Ovary (tissue), 9 donors: ENCODE measurements around the gene PDSS1. TPM values are rescaled to one million over a fixed set of nuclear protein-coding genes. Genes with fewer than 3 reads are reported as not detected.

Experiments used
- DNase-seq, 5 donors: peaks; one replicate each; pipeline ENCODE4 v3.0.0-alpha.2; 2019 to 2020
- H3K27ac ChIP-seq, 2 donors: fragments of 200-600 bp; one replicate each; pipeline versions ENCODE4 v1.5.1 to v1.8.0; 2019 to 2022
- H3K27me3 ChIP-seq: fragments of 200-600 bp; one replicate; pipeline ENCODE4 v1.8.0; 2022
- H3K36me3 ChIP-seq: fragments of 200-600 bp; sonication (generic); one replicate; pipeline ENCODE4 v1.5.1; 2019
- H3K4me1 ChIP-seq: one replicate; pipeline ENCODE4 v1.8.1; 2013; ENCODE audit warnings: mild to moderate bottlenecking, moderate library complexity; ENCODE audit not compliant: insufficient read depth
- H3K4me3 ChIP-seq: fragments of 200-600 bp; sonication (generic); one replicate; pipeline ENCODE4 v1.5.1; 2017
- H3K9me3 ChIP-seq, 2 donors: fragments of 200-600 bp in 1 of 2; sonication (generic) in 1 of 2; one replicate each; pipeline versions ENCODE4 v1.5.1 to v1.8.1; 2013 to 2019; ENCODE audit warnings: mild to moderate bottlenecking in 1 of 2, moderate library complexity in 1 of 2
- EP300 ChIP-seq: sonication (generic); formaldehyde crosslinking; IDR thresholded peaks from one replicate; pipeline ENCODE4 v1.6.1; 2017; ENCODE audit warnings: antibody characterized with exemption
- POLR2A ChIP-seq: fragments of 450-650 bp; IDR thresholded peaks from one replicate; pipeline ENCODE4 v1.6.1; 2017; ENCODE audit warnings: antibody characterized with exemption, mild to moderate bottlenecking, moderate library complexity
- WGBS, 3 donors: extraction: QIAGEN DNeasy Blood & Tissue Kit in 1 of 3; methylation state at CpG; one replicate each; pipeline versions ENCODE4 v1.1.5 to v1.1.7; 2013 to 2017; 5-methylcytosine and 5-hydroxymethylcytosine counted together
- intact Hi-C, 4 donors: fragments of 100-400 bp; cut with DNase I; formaldehyde crosslinking; loops; one replicate each; pipeline versions ENCODE4 v1.11.0 to v1.15.1; 2022 to 2023
- polyA plus RNA-seq, 2 donors: library from polyadenylated mRNA; stranded (reverse); fragments of 200-250 nt in 1 of 2; fragments of 350-450 nt in 1 of 2; fragmentation: Illumina TruSeq in 1 of 2; extraction: RNeasy Lipid Tissue Mini Kit (QIAGEN cat#74804) in 1 of 2; gene quantifications; one replicate each; pipeline ENCODE4 v1.2.3, GENCODE V29; 2013 to 2014
- total RNA-seq, 7 donors: library from RNA; depleted of rRNA in 2 of 7; stranded (reverse); fragments of >200 nt in 2 of 7; fragmentation: NEBNext Ultra II Directional in 3 of 7; extraction: Animal tissue kit (Norgen Biotek cat#: 25700) in 3 of 7; gene quantifications; one replicate each; pipeline versions ENCODE4 v1.1.0 to v1.2.4, GENCODE V29; 2016 to 2023
- TF ChIP-seq, protein P1 (sequence below), 3 donors: fragments of 450-650 bp in 2 of 3; fragments of 200-600 bp in 1 of 3; IDR thresholded peaks; one replicate each; pipeline versions ENCODE4 v1.5.1 to v1.8.0; 2016 to 2022; ENCODE audit warnings: antibody characterized with exemption in 3 of 3, mild to moderate bottlenecking in 1 of 3
- donor health status: DM: no; HTN: no; CAD: no; lungs with moderate emphysema.
- donor health status: DM: no; HTN: no; CAD: no.
- donor health status: Bipolar disorder and iron deficiency.
- donor health status: DM: yes; HTN: yes; CAD: no.
- donor health status: DM: no; HTN: no; CAD: no.
- donor health status: DM: yes; HTN: yes; CAD: no.

PDSS1 gene
- total and polyA plus RNA-seq, 9 donors, result 2.7 to 7.1 (median 3.9) TPM

DNA sequence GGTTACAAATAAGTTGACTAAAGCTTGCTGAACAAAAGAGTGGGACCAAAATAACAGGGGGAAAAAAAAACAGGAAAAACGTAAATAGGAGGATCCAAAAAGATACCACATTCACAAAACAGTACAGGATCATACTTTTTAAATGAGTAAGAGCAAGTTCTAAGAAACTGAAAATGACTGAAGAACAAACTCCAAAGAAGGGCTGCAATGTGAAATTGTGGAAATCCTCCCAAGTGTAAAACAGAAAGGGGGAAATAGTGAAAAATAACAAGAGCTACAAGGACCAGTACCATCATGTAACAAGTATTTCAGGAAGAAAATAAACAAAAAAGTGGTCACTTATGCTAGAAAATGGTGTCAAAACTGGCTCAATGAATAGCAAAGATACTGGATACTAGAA lies 46.3 kb downstream of the PDSS1 start:
- WGBS, 3 donors, result 53 to 68% (median 53%) methylated on average over 1 of the region's 1 CpG
- DNase-seq, result no peak
- H3K27ac ChIP-seq, result no peak overlapping the region
- H3K4me3 ChIP-seq, result no peak overlapping the region
- TF ChIP-seq, protein P1, sequence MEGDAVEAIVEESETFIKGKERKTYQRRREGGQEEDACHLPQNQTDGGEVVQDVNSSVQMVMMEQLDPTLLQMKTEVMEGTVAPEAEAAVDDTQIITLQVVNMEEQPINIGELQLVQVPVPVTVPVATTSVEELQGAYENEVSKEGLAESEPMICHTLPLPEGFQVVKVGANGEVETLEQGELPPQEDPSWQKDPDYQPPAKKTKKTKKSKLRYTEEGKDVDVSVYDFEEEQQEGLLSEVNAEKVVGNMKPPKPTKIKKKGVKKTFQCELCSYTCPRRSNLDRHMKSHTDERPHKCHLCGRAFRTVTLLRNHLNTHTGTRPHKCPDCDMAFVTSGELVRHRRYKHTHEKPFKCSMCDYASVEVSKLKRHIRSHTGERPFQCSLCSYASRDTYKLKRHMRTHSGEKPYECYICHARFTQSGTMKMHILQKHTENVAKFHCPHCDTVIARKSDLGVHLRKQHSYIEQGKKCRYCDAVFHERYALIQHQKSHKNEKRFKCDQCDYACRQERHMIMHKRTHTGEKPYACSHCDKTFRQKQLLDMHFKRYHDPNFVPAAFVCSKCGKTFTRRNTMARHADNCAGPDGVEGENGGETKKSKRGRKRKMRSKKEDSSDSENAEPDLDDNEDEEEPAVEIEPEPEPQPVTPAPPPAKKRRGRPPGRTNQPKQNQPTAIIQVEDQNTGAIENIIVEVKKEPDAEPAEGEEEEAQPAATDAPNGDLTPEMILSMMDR (IDR thresholded peaks at IDR 0.05), result no peak
- no peak for TF ChIP-seq EP300
- no peak for TF ChIP-seq POLR2A
- H3K36me3 ChIP-seq, result no peaks in the 10 kb centered on the region
- no peaks in the 10 kb centered on the region for H3K9me3 ChIP-seq
- H3K27me3 ChIP-seq, result no peaks in the 10 kb centered on the region
- H3K4me1 ChIP-seq, result no peaks in the 10 kb centered on the region
- intact Hi-C loops, result no loop called here

DNA sequence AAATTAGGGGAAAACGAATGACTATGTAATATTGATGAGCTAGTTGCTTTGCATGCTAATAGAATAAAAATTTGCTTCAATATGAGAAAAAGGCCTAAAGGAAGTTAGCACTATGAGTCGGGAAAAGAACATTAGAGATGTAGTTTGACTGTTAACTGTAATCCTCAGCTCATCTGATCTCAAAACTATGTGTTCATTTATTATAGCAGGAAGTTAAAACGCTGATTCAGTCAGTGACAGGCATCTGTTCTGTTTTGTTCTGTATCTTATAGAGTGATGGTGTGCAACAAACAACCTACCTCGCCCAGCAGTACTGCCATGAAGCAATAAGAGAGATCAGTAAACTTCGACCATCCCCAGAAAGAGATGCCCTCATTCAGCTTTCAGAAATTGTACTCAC lies 48.6 kb downstream of the PDSS1 start:
- H3K36me3 ChIP-seq, result no peaks in the 10 kb centered on the region

DNA sequence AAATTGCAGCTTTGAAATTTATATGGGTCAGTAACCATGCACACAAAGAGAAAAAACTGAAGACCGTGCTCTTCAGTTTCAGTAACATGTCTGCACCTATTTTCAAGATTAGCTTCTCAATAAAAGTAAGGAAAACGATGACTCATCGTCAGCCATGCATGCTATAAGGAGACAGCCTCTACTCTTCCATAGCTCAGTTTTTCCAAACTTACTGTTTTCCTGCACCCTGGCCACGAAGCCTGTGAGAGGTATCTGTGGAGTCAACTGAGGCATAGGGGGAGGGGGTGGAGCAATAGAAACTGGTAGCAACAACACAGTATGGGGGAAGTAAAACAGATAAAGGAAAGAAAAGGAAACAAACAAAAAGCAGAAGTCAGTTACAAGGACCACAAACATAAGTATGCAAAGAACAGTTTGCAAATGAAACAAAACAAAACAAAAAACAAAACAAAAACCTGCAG lies 58.0 kb downstream of the PDSS1 start:
- no peak for DNase-seq
- Histone ChIP-seq H3K36me3 (no peaks in the 10 kb centered on the region), H3K4me3 (no peak overlapping the region), H3K27ac (no peak overlapping the region), H3K9me3 (no peaks in the 10 kb centered on the region), H3K4me1 (no peaks in the 10 kb centered on the region), H3K27me3 (no peaks in the 10 kb centered on the region)
- TF ChIP-seq POLR2A (no peak), EP300 (no peak)
- TF ChIP-seq, protein P1 (IDR thresholded peaks at IDR 0.05), result no peak
- 78 to 79% (median 78%) methylated on average over 4 of the region's 4 CpGs for WGBS, 3 donors
- intact Hi-C loops, result no loop called here

More for the DNA sequence above, 48.6 kb downstream of the PDSS1 start:
- Histone ChIP-seq H3K4me1 (no peaks in the 10 kb centered on the region), H3K27me3 (no peaks in the 10 kb centered on the region), H3K9me3 (no peaks in the 10 kb centered on the region), H3K4me3 (no peak overlapping the region), H3K27ac (no peak overlapping the region)
- intact Hi-C loops, result no loop called here
- no peak for DNase-seq
- no peak for TF ChIP-seq POLR2A
- TF ChIP-seq EP300, result no peak
- TF ChIP-seq, protein P1 (IDR thresholded peaks at IDR 0.05), result no peak
- 87 to 89% (median 87%) methylated on average over 5 of the region's 5 CpGs for WGBS, 3 donors

DNA sequence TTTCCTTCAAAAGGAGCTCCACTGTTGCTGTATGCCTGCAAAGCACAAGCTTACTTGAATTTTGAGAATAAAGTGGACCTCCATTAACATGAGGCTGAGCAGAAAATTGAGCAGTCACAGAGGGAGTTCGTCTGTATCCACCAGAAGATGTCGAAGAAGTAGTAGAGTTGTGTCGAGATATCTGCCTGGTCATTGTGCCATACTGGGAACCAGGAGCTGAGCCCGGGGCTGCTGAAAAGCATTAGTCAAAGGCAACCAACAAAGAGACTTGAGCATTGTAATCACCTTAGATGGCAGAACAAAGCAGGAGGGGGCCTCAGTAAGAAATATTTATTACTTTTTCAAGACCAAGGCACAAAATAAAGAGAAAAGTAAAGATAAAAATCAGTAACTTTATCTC lies 61.5 kb downstream of the PDSS1 start:
- H3K4me1 ChIP-seq, result no peaks in the 10 kb centered on the region
- no peaks in the 10 kb centered on the region for H3K36me3 ChIP-seq
- no peak overlapping the region for H3K27ac ChIP-seq
- H3K27me3 ChIP-seq, result no peaks in the 10 kb centered on the region
- no peak overlapping the region for H3K4me3 ChIP-seq
- no peak for DNase-seq
- 88 to 92% (median 90%) methylated on average over 4 of the region's 4 CpGs for whole genome bisulfite sequencing, 3 donors
- TF ChIP-seq EP300 (no peak), POLR2A (no peak)
- TF ChIP-seq, protein P1 (IDR thresholded peaks at IDR 0.05), result no peak
- intact Hi-C loops, result no loop called here
- H3K9me3 ChIP-seq, result no peaks in the 10 kb centered on the region
